B cell (primary cell): ENCODE data around the gene MFSD6L. TPM values are rescaled to one million over a fixed set of nuclear protein-coding genes. Genes with fewer than 3 reads are reported as not detected.

Experiments
- ATAC-seq: fragments of 200-7000 bp; cut with Tn5 transposase; one replicate; pipeline ENCODE4 v1.10.0; 2021; ENCODE audit warnings: low read depth, mild to moderate bottlenecking, moderate number of reproducible peaks, moderate library complexity
- CTCF ChIA-PET: fragments of 350-600 bp; sonication (Branson Sonifier 250); formaldehyde crosslinking; loops from one replicate; lab custom pipeline; 2021; ENCODE audit warnings: antibody characterized with exemption, inconsistent platforms; lab: Charles Lee
- POLR2A ChIA-PET: fragments of 350-600 bp; sonication (Branson Sonifier 250); formaldehyde crosslinking; loops from one replicate; lab custom pipeline; 2021; ENCODE audit warnings: antibody characterized with exemption; lab: Charles Lee
- DNase-seq: peaks from one replicate; pipeline ENCODE4 v3.0.0; 2013
- H2AFZ ChIP-seq: 2 replicates; pipeline ENCODE4 v1.6.1; 2012; ENCODE audit warnings: mild to moderate bottlenecking, low read depth, low read length; ENCODE audit not compliant: insufficient read depth, poor library complexity, severe bottlenecking
- H3K27ac ChIP-seq, 2 donors: 1 replicate in 1 of 2; 2 replicates in 1 of 2; pipeline ENCODE4 v1.5.1; 2012 to 2013; ENCODE audit warnings: low read length in 2 of 2, mild to moderate bottlenecking in 2 of 2, moderate library complexity in 1 of 2
- H3K27me3 ChIP-seq, 4 experiments: fragments of 200-600 bp in 1 of 4; sonication (generic) in 1 of 4; replicated peaks in 1 of 4; 1 replicate in 2 of 4; 2 replicates in 2 of 4; pipeline versions ENCODE4 v1.6.1 to v1.7.0; 2013 to 2016; ENCODE audit warnings: low read length in 3 of 4, mild to moderate bottlenecking in 2 of 4, mixed read lengths in 1 of 4, moderate library complexity in 1 of 4; ENCODE audit not compliant: insufficient read depth in 4 of 4, control insufficient read depth in 3 of 4; ENCODE audit errors: control extremely low read depth in 1 of 4
- H3K36me3 ChIP-seq, 2 experiments: replicated peaks in 1 of 2; 1 replicate in 1 of 2; 2 replicates in 1 of 2; pipeline versions ENCODE4 v1.6.1 to v1.7.1; 2013; ENCODE audit warnings: low read length in 1 of 2; ENCODE audit not compliant: insufficient read depth in 2 of 2, control insufficient read depth in 1 of 2; ENCODE audit errors: control extremely low read depth in 1 of 2, extremely low read depth in 1 of 2
- H3K4me1 ChIP-seq, 2 donors: fragments of 200-600 bp in 1 of 2; sonication (generic) in 1 of 2; 1 replicate in 1 of 2; 2 replicates in 1 of 2; pipeline versions ENCODE4 v1.5.1 to v1.6.1; 2013 to 2017; ENCODE audit warnings: low read length in 2 of 2; ENCODE audit not compliant: control insufficient read depth in 2 of 2, insufficient read depth in 2 of 2
- H3K4me2 ChIP-seq: replicated peaks from 2 replicates; pipeline ENCODE3; 2012; ENCODE audit warnings: mild to moderate bottlenecking, low read depth, low read length; ENCODE audit not compliant: poor library complexity, severe bottlenecking
- H3K4me3 ChIP-seq, 5 experiments: fragments of 200-600 bp in 1 of 5; sonication (generic) in 1 of 5; 1 replicate in 3 of 5; 2 replicates in 2 of 5; pipeline versions ENCODE4 v1.5.1 to v1.7.0; 2011 to 2016; ENCODE audit warnings: low read length in 4 of 5, mild to moderate bottlenecking in 4 of 5, low read depth in 2 of 5, control low read depth in 1 of 5, moderate library complexity in 1 of 5; ENCODE audit not compliant: insufficient read depth in 1 of 5; ENCODE audit errors: control extremely low read depth in 1 of 5, extremely low read depth in 1 of 5
- H3K79me2 ChIP-seq: fragments of 200-600 bp; sonication (generic); one replicate; pipeline ENCODE4 v1.6.0; 2016; ENCODE audit warnings: low read length; ENCODE audit not compliant: control insufficient read depth, insufficient read depth
- H3K9ac ChIP-seq: fragments of 200-600 bp; sonication (generic); 2 replicates; pipeline ENCODE4 v1.6.1; 2017; ENCODE audit warnings: mild to moderate bottlenecking, low read length, moderate library complexity
- H3K9me3 ChIP-seq, 3 donors: one replicate each; pipeline versions ENCODE4 v1.6.1 to v1.7.1; 2013; ENCODE audit warnings: low read length in 2 of 3; ENCODE audit not compliant: control insufficient read depth in 2 of 3, insufficient read depth in 1 of 3; ENCODE audit errors: control extremely low read depth in 1 of 3
- H4K20me1 ChIP-seq: 2 replicates; pipeline ENCODE4 v1.6.0; 2012; ENCODE audit warnings: mild to moderate bottlenecking, low read length; ENCODE audit not compliant: insufficient read depth, control insufficient read depth, poor library complexity, severe bottlenecking
- H3K27ac Mint-ChIP-seq: one replicate; pipeline ENCODE4 v1.8.0; 2021; ENCODE audit warnings: mixed read lengths
- H3K27me3 Mint-ChIP-seq: one replicate; pipeline ENCODE4 v1.8.0; 2021; ENCODE audit warnings: mixed read lengths
- H3K4me1 Mint-ChIP-seq: one replicate; pipeline ENCODE4 v1.8.0; 2021; ENCODE audit warnings: mixed read lengths
- H3K4me3 Mint-ChIP-seq: one replicate; pipeline ENCODE4 v1.8.0; 2021; ENCODE audit warnings: mixed read lengths
- H3K9me3 Mint-ChIP-seq: one replicate; pipeline ENCODE4 v1.8.0; 2022; ENCODE audit warnings: mixed read lengths; ENCODE audit not compliant: insufficient read depth
- CTCF ChIP-seq: fragments of 200-600 bp; IDR thresholded peaks from one replicate; pipeline ENCODE4 v1.8.0; 2022; ENCODE audit warnings: antibody characterized with exemption, mild to moderate bottlenecking
- EZH2 ChIP-seq: IDR thresholded peaks from 2 replicates; pipeline ENCODE4 v1.6.1; 2012; ENCODE audit warnings: borderline replicate concordance, low read depth, mild to moderate bottlenecking, moderate library complexity, low read length; ENCODE audit not compliant: insufficient read depth, poor library complexity, severe bottlenecking
- WGBS: methylation state at CpG from one replicate; pipeline ENCODE4 v1.1.5; 2013; ENCODE audit warnings: missing lambda C conversion rate; ENCODE audit not compliant: insufficient coverage; 5-methylcytosine and 5-hydroxymethylcytosine counted together
- intact Hi-C: fragments of 100-400 bp; cut with micrococcal nuclease; formaldehyde crosslinking; loops from one replicate; pipeline ENCODE4 v1.10.0; 2022
- polyA minus RNA-seq: library from RNA; depleted of rRNA, polyadenylated mRNA; stranded (reverse); fragments of >200 nt; gene quantifications from 2 replicates; pipeline ENCODE4 v1.2.3, GENCODE V29; 2012
- polyA plus RNA-seq: library from polyadenylated mRNA; depleted of rRNA; stranded (reverse); fragments of >200 nt; gene quantifications from 2 replicates; pipeline ENCODE4 v1.2.3, GENCODE V29; 2012
- total RNA-seq, 2 donors: library from RNA; stranded (reverse); fragments of 120-200 nt in 1 of 2; gene quantifications; 1 replicate in 1 of 2; 2 replicates in 1 of 2; pipeline versions ENCODE4 v1.2.3 to v1.2.4, GENCODE V29; 2013 to 2022

MFSD6L gene
- 0.22 and 0.37 TPM in 2 replicates for total RNA-seq
- total RNA-seq (2013), result 0.14 TPM
- 0.09 and 0.24 TPM in 2 replicates for polyA plus RNA-seq
- 0.17 and 0.43 TPM in 2 replicates for polyA minus RNA-seq

- Histone ChIP-seq H3K36me3 (no peaks in the 10 kb centered on the region), H3K9ac (no peak within 1 kb of the TSS)
- peak; percentile 67 for DNase-seq
Observed at GRCh38 chr17:8798846-8799569, at the start of gene MFSD6L. Gene MFSD6L, minus strand, starts transcription at chr17:8799365. Its CDS starts 245 bp downstream, at chr17:8799120.

More at GRCh38 chr17:8798846-8799569, at the start of gene MFSD6L:
- intact Hi-C loops, result loop anchor here (1.0 kb wide), 2 partner anchors 96 to 199 kb away; no protein-coding TSS in a partner anchor
- H3K27me3 ChIP-seq, result no peaks in the 10 kb centered on the region
- Mint-ChIP-seq H3K27me3 (no peaks in the 10 kb centered on the region), H3K9me3 (no peaks in the 10 kb centered on the region), H3K27ac (no peak within 1 kb of the TSS), H3K4me1 (peaks cover 12% of the 10 kb centered on the region), H3K4me3 (no peak within 1 kb of the TSS)
- H3K4me3 ChIP-seq, result no peak within 1 kb of the TSS
- peak within 1 kb of the TSS; percentile 30 for H3K4me2 ChIP-seq
- peaks cover 0 to 3% of the 10 kb centered on the region in 2 donors for H3K4me1 ChIP-seq
- WGBS, result 64% methylated on average over 61 of the region's 62 CpGs
- peak; percentile 73 for ATAC-seq
- no peak within 1 kb of the TSS for H3K27ac ChIP-seq
- H2AFZ ChIP-seq, result no peak within 1 kb of the TSS
- no peaks in the 10 kb centered on the region for H3K9me3 ChIP-seq
- H4K20me1 ChIP-seq, result no peaks in the 10 kb centered on the region
- TF ChIP-seq CTCF (peak; percentile 40), EZH2 (no peak)
- ChIA-PET POLR2A (no interaction called here), CTCF (interaction anchor here (0.6 to 5.1 kb wide), 18 partner anchors 10 to 730 kb away, joined by 3 to 56 read pairs (median 4); partner anchors contain the start of genes PIK3R5 and PIK3R6)
- no peaks in the 10 kb centered on the region for H3K79me2 ChIP-seq
